SU-DHL-6 (cell line): ENCODE results near the gene VWC2.

ENCODE experiments used
- H2AFZ ChIP-seq: fragments of 200-600 bp; sonication (generic); 2 replicates; pipeline ENCODE4 v1.6.1; 2014; ENCODE audit warnings: low read depth, mild to moderate bottlenecking, moderate library complexity, mixed read lengths, antibody characterized with exemption, low read length; ENCODE audit not compliant: severe bottlenecking
- H3F3A ChIP-seq: fragments of 200-600 bp; shearing (Covaris generic); 2 replicates; pipeline ENCODE4 v1.6.0; 2016; ENCODE audit warnings: antibody characterized with exemption, mild to moderate bottlenecking; ENCODE audit not compliant: insufficient read depth
- H3K27ac ChIP-seq: fragments of 200-600 bp; sonication (generic); 2 replicates; pipeline ENCODE4 v1.5.1; 2016; ENCODE audit warnings: low read depth, mild to moderate bottlenecking, low read length, moderate library complexity, mixed read lengths
- H3K27me3 ChIP-seq: fragments of 200-600 bp; sonication (generic), shearing (Covaris generic); 2 replicates; pipeline ENCODE4 v1.6.0; 2014; ENCODE audit warnings: mild to moderate bottlenecking, low read length
- H3K36me3 ChIP-seq: fragments of 200-600 bp; sonication (generic); 2 replicates; pipeline ENCODE4 v1.6.1; 2014; ENCODE audit warnings: mild to moderate bottlenecking, low read length, mixed read lengths
- H3K4me2 ChIP-seq: fragments of 300-600, 200-600 bp; shearing (Covaris generic), sonication (generic); 2 replicates; pipeline ENCODE4 v1.6.0; 2014; ENCODE audit warnings: low read length, low read depth, mild to moderate bottlenecking; ENCODE audit not compliant: poor library complexity, severe bottlenecking
- H3K4me3 ChIP-seq: fragments of 200-600 bp; sonication (generic); 2 replicates; pipeline ENCODE4 v1.5.1; 2014; ENCODE audit warnings: antibody characterized with exemption, low read length, mild to moderate bottlenecking, mixed read lengths; ENCODE audit not compliant: insufficient read depth, poor library complexity, severe bottlenecking
- H3K79me2 ChIP-seq: fragments of 200-600 bp; sonication (generic); 2 replicates; pipeline ENCODE4 v1.6.1; 2014; ENCODE audit warnings: mild to moderate bottlenecking, low read length, moderate library complexity; ENCODE audit not compliant: insufficient read depth
- H3K9ac ChIP-seq: fragments of 200-600 bp; sonication (generic); 2 replicates; pipeline ENCODE4 v1.7.0; 2014; ENCODE audit warnings: mild to moderate bottlenecking, low read length
- H3K9me2 ChIP-seq: fragments of 200-600 bp; sonication (generic); replicated peaks from 2 replicates; pipeline ENCODE4 v1.6.1; 2014; ENCODE audit warnings: low read length; ENCODE audit not compliant: insufficient read depth
- H3K9me3 ChIP-seq: fragments of 200-600 bp; sonication (generic); 2 replicates; pipeline ENCODE4 v1.6.1; 2014; ENCODE audit warnings: low read length, mixed read lengths; ENCODE audit not compliant: insufficient read depth
- H4K20me1 ChIP-seq: fragments of 200-600 bp; sonication (generic); 2 replicates; pipeline ENCODE4 v1.6.1; 2014; ENCODE audit warnings: low read depth, mild to moderate bottlenecking, antibody characterized with exemption, low read length, moderate library complexity, mixed read lengths
- CTCF ChIP-seq: fragments of 200-600 bp; sonication (generic); IDR thresholded peaks from one replicate; pipeline ENCODE4 v1.5.1; 2017; ENCODE audit warnings: antibody characterized with exemption, mild to moderate bottlenecking, low read length, moderate library complexity; ENCODE audit not compliant: insufficient read depth, poor library complexity, severe bottlenecking
- EZH2phosphoT487 ChIP-seq: fragments of 200-600 bp; sonication (generic), shearing (Covaris generic); conservative IDR thresholded peaks from 2 replicates; pipeline ENCODE4 v1.6.1; 2018; ENCODE audit warnings: mild to moderate bottlenecking, antibody characterized with exemption, low read length, moderate library complexity, mixed read lengths

VWC2 gene

DNA sequence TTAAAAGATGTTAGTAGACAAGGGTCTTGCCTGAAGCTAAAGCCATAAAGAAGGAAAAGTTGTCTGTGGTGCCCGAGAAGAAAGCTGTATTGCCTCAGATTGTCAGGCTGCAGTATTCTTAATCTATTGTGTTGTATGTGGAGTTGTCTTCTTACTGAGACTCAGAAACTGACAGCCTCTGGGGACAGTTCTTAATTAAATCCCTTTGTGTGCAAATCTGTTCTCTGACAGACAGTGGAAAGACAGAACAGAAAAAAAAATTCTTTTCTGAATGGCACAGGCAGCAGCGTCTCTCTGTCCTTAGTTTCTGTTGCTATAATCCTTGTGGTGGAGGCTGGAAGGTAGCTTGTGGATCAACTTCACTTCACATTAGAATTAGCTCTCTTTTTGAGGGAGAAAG is 16.8 kb downstream of the VWC2 start:
- no peaks in the 10 kb centered on the region for H3K36me3 ChIP-seq
- no peaks in the 10 kb centered on the region for H3K27me3 ChIP-seq
- H3F3A ChIP-seq = no peaks in the 10 kb centered on the region
- H2AFZ ChIP-seq = no peak overlapping the region
- H3K79me2 ChIP-seq = no peaks in the 10 kb centered on the region
- H3K9me2 ChIP-seq = no peaks in the 10 kb centered on the region
- no peaks in the 10 kb centered on the region for H3K9me3 ChIP-seq
- H3K4me3 ChIP-seq = no peak overlapping the region
- no peaks in the 10 kb centered on the region for H4K20me1 ChIP-seq
- no peak overlapping the region for H3K4me2 ChIP-seq
- TF ChIP-seq EZH2phosphoT487 = no peak
- no peak overlapping the region for H3K9ac ChIP-seq
- H3K27ac ChIP-seq = no peak overlapping the region

- Histone ChIP-seq H4K20me1 (no peaks in the 10 kb centered on the region), H3K4me3 (no peak overlapping the region), H3K9me3 (no peaks in the 10 kb centered on the region), H3K9ac (no peak overlapping the region), H3K27me3 (no peaks in the 10 kb centered on the region), H3K27ac (no peak overlapping the region), H2AFZ (no peak overlapping the region), H3K36me3 (no peaks in the 10 kb centered on the region), H3K4me2 (no peak overlapping the region), H3K9me2 (no peaks in the 10 kb centered on the region), H3F3A (no peaks in the 10 kb centered on the region), H3K79me2 (no peaks in the 10 kb centered on the region)
- TF ChIP-seq CTCF (peak; percentile 20), EZH2phosphoT487 (no peak)
Observed at GRCh38 chr7:49791088-49791741, 17.8 kb downstream of the VWC2 start.

DNA sequence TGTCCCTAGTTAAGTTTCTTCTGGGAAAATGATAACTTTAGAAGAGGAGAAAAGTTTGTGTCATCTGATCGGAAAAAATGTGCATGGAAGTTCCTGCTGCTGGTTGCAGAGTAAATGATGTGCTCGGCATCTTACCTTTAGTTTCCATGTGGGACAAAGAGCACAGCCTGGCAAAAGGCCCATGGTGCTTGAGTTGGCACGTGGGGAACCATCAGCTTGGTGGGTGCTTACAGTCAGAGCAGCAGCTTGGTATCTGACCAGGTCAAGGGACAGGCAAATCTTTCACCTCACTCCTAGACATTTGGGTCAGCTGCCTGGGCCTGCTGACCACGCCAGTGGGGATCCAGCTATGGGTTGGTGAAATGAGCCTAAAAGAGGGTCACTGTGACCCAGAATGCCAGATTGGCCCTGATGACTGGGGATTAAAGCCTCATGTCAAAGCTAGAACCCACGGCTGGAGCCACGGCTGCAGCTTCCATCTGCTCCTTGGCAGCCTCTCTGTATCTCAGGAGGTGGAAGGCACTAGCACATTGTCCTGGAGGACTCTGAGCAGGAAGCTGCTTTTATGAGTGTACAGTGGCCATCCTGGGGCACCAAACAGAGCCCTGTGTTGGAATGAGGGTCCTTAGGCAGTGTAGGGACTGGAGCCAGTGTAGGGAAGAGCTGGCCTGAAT is 24.7 kb downstream of the VWC2 start:
- no peaks in the 10 kb centered on the region for H3K9me3 ChIP-seq
- no peak overlapping the region for H3K27ac ChIP-seq
- H3K27me3 ChIP-seq = no peaks in the 10 kb centered on the region
- H4K20me1 ChIP-seq = no peaks in the 10 kb centered on the region
- no peak overlapping the region for H3K4me3 ChIP-seq
- H3K79me2 ChIP-seq = no peaks in the 10 kb centered on the region
- no peaks in the 10 kb centered on the region for H3F3A ChIP-seq
- no peak for TF ChIP-seq EZH2phosphoT487
- no peak for TF ChIP-seq CTCF
- H2AFZ ChIP-seq = no peak overlapping the region
- H3K9me2 ChIP-seq = no peaks in the 10 kb centered on the region
- no peak overlapping the region for H3K4me2 ChIP-seq
- H3K9ac ChIP-seq = no peak overlapping the region
- H3K36me3 ChIP-seq = no peaks in the 10 kb centered on the region

GRCh38 chr7:49800031-49800430 is 26.6 kb downstream of the VWC2 start:
- no peaks in the 10 kb centered on the region for H3K36me3 ChIP-seq
- no peak overlapping the region for H3K4me3 ChIP-seq
- no peaks in the 10 kb centered on the region for H3K9me3 ChIP-seq
- no peaks in the 10 kb centered on the region for H4K20me1 ChIP-seq
- no peaks in the 10 kb centered on the region for H3K9me2 ChIP-seq
- no peak overlapping the region for H3K9ac ChIP-seq
- TF ChIP-seq EZH2phosphoT487 (no peak), CTCF (no peak)
- H2AFZ ChIP-seq = no peak overlapping the region
- H3K27me3 ChIP-seq = no peaks in the 10 kb centered on the region
- H3K4me2 ChIP-seq = no peak overlapping the region
- H3F3A ChIP-seq = no peaks in the 10 kb centered on the region
- no peak overlapping the region for H3K27ac ChIP-seq
- H3K79me2 ChIP-seq = no peaks in the 10 kb centered on the region
